ENCODE data around the gene CCDC9B. TPM values are rescaled to one million over a fixed set of nuclear protein-coding genes. Genes with fewer than 3 reads are reported as not detected.

CCDC9B gene
- total RNA-seq, 1 donor from 2014 or later = 2.1 TPM

- peak overlapping the region; percentile 15 for H3K4me3 Mint-ChIP-seq
- no peak for TF ChIP-seq CTCF (IDR thresholded peaks at IDR 0.05)
- H3K27ac Mint-ChIP-seq = no peak overlapping the region
- ATAC-seq (ENCODE audit: low read depth) (no peak), DNase-seq (no peak)
- peaks cover 13% of the 10 kb centered on the region for H3K4me1 Mint-ChIP-seq
- H3K36me3 Mint-ChIP-seq (ENCODE audit: low read depth) = peaks cover 9% of the 10 kb centered on the region
- POLR2A ChIA-PET = interaction anchor here (1.0 kb wide), 1 partner anchor 12 kb away, joined by 3 read pairs; no protein-coding TSS in a partner anchor
- CTCF ChIA-PET = interaction anchor here (0.8 to 1.6 kb wide), 4 partner anchors 21 to 56 kb away, joined by 3 to 6 read pairs (median 4); no protein-coding TSS in a partner anchor
- intact Hi-C loops (cut with micrococcal nuclease) = loop anchor here (10.0 kb wide), 1 partner anchor 419 kb away; no protein-coding TSS in a partner anchor
- H3K27me3 Mint-ChIP-seq = no peaks in the 10 kb centered on the region
- no peaks in the 10 kb centered on the region for H3K9me3 Mint-ChIP-seq
Observed at GRCh38 chr15:40365624-40366456, 25.1 kb upstream of the CCDC9B start.

- DNase-seq (no peak), ATAC-seq (ENCODE audit: low read depth) (no peak)
- Mint-ChIP-seq H3K9me3 (no peaks in the 10 kb centered on the region), H3K4me1 (peaks cover 13% of the 10 kb centered on the region), H3K36me3 (ENCODE audit: low read depth) (peaks cover 9% of the 10 kb centered on the region), H3K27ac (no peak overlapping the region), H3K27me3 (no peaks in the 10 kb centered on the region), H3K4me3 (no peak overlapping the region)
- intact Hi-C loops (cut with micrococcal nuclease) = loop anchor here (10.0 kb wide), 1 partner anchor 420 kb away; no protein-coding TSS in a partner anchor
- POLR2A ChIA-PET = interaction anchor here (0.9 to 1.0 kb wide), 3 partner anchors 11 to 42 kb away, joined by 3 read pairs; partner anchors contain the start of gene IVD
- CTCF ChIA-PET = interaction anchor here (1.0 to 1.6 kb wide), 3 partner anchors 20 to 57 kb away, joined by 3 to 6 read pairs (median 4); no protein-coding TSS in a partner anchor
- no peak for TF ChIP-seq CTCF (IDR thresholded peaks at IDR 0.05)
Observed at GRCh38 chr15:40365016-40365415, 24.3 kb upstream of the CCDC9B start.

GRCh38 chr15:40364251-40364650, 23.5 kb upstream of the CCDC9B start:
- ChIA-PET POLR2A (interaction anchor here (0.9 to 1.0 kb wide), 2 partner anchors 41 kb away, joined by 3 read pairs; partner anchors contain the start of gene IVD), CTCF (interaction anchor here (1.3 kb wide), 1 partner anchor 20 kb away, joined by 3 read pairs; no protein-coding TSS in a partner anchor)
- no peak overlapping the region for H3K4me3 Mint-ChIP-seq
- peaks cover 13% of the 10 kb centered on the region for H3K4me1 Mint-ChIP-seq
- H3K9me3 Mint-ChIP-seq = no peaks in the 10 kb centered on the region
- no peak overlapping the region for H3K27ac Mint-ChIP-seq
- intact Hi-C loops (cut with micrococcal nuclease) = loop anchor here (10.0 kb wide), 1 partner anchor 421 kb away; no protein-coding TSS in a partner anchor
- no peak for DNase-seq
- no peak for TF ChIP-seq CTCF (IDR thresholded peaks at IDR 0.05)
- H3K27me3 Mint-ChIP-seq = no peaks in the 10 kb centered on the region
- ATAC-seq (ENCODE audit: low read depth) = no peak
- peaks cover 9% of the 10 kb centered on the region for H3K36me3 Mint-ChIP-seq (ENCODE audit: low read depth)

- no peak overlapping the region for H3K27ac Mint-ChIP-seq
- H3K27me3 Mint-ChIP-seq = no peaks in the 10 kb centered on the region
- CTCF ChIA-PET = interaction anchor here (0.7 to 1.3 kb wide), 2 partner anchors 19 to 59 kb away, joined by 3 to 6 read pairs; no protein-coding TSS in a partner anchor
- POLR2A ChIA-PET = no interaction called here
- H3K36me3 Mint-ChIP-seq (ENCODE audit: low read depth) = peaks cover 9% of the 10 kb centered on the region
- H3K9me3 Mint-ChIP-seq = no peaks in the 10 kb centered on the region
- H3K4me3 Mint-ChIP-seq = no peak overlapping the region
- DNase-seq (no peak), ATAC-seq (ENCODE audit: low read depth) (no peak)
- no peak for TF ChIP-seq CTCF (IDR thresholded peaks at IDR 0.05)
- H3K4me1 Mint-ChIP-seq = peaks cover 17% of the 10 kb centered on the region
- intact Hi-C loops (cut with micrococcal nuclease) = loop anchor here (10.0 kb wide), 1 partner anchor 421 kb away; no protein-coding TSS in a partner anchor
Observed at GRCh38 chr15:40363611-40364010, 22.9 kb upstream of the CCDC9B start.

GRCh38 chr15:40361640-40362039, 20.9 kb upstream of the CCDC9B start:
- no peak for ATAC-seq (ENCODE audit: low read depth)
- POLR2A ChIA-PET = no interaction called here
- Mint-ChIP-seq H3K27me3 (no peaks in the 10 kb centered on the region), H3K27ac (no peak overlapping the region), H3K4me1 (peaks cover 11% of the 10 kb centered on the region), H3K9me3 (no peaks in the 10 kb centered on the region), H3K36me3 (ENCODE audit: low read depth) (peaks cover 9% of the 10 kb centered on the region), H3K4me3 (no peak overlapping the region)
- DNase-seq = no peak
- intact Hi-C loops (cut with micrococcal nuclease) = loop anchor here (10.0 kb wide), 1 partner anchor 423 kb away; no protein-coding TSS in a partner anchor
- TF ChIP-seq CTCF (IDR thresholded peaks at IDR 0.05) = no peak
- CTCF ChIA-PET = no interaction called here

All from activated B cell treated with CpG ODN at 0.5 μM for 24 hours (primary cell).